GM20000 (cell line): ENCODE data around the gene FKBP2.

Experiments used
- DNase-seq: peaks from one replicate; pipeline ENCODE4 v3.0.0; 2012; ENCODE audit warnings: low spot score
- TF ChIP-seq, protein P1 (sequence below): IDR thresholded peaks from 2 replicates; pipeline ENCODE4 v1.5.1; 2012; ENCODE audit warnings: mild to moderate bottlenecking, control low read depth; ENCODE audit errors: extremely low read depth, missing control alignments

FKBP2 gene

GRCh38 chr11:64281957-64282770 is 41.3 kb downstream of the FKBP2 start:
- no peak for DNase-seq
- TF ChIP-seq, protein P1, sequence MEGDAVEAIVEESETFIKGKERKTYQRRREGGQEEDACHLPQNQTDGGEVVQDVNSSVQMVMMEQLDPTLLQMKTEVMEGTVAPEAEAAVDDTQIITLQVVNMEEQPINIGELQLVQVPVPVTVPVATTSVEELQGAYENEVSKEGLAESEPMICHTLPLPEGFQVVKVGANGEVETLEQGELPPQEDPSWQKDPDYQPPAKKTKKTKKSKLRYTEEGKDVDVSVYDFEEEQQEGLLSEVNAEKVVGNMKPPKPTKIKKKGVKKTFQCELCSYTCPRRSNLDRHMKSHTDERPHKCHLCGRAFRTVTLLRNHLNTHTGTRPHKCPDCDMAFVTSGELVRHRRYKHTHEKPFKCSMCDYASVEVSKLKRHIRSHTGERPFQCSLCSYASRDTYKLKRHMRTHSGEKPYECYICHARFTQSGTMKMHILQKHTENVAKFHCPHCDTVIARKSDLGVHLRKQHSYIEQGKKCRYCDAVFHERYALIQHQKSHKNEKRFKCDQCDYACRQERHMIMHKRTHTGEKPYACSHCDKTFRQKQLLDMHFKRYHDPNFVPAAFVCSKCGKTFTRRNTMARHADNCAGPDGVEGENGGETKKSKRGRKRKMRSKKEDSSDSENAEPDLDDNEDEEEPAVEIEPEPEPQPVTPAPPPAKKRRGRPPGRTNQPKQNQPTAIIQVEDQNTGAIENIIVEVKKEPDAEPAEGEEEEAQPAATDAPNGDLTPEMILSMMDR: no peak

GRCh38 chr11:64283092-64283491 is 42.2 kb downstream of the FKBP2 start:
- TF ChIP-seq, protein P1: no peak
- DNase-seq: no peak

- peak; percentile 99 for DNase-seq
- TF ChIP-seq, protein P1: no peak
Measured at GRCh38 chr11:64284048-64284961, 43.4 kb downstream of the FKBP2 start, which contains the start of gene BAD. Gene BAD, minus strand, starts transcription at chr11:64284665. Its CDS starts 297 bp downstream, at chr11:64284368.

- TF ChIP-seq, protein P1: no peak
- DNase-seq: peak; percentile 98
Measured at GRCh38 chr11:64284962-64285884, 44.3 kb downstream of the FKBP2 start, which contains the start of gene GPR137. Gene GPR137, plus strand, starts transcription at chr11:64285848. Its CDS starts 677 bp downstream, at chr11:64286525.

GRCh38 chr11:64285885-64286800 is 45.2 kb downstream of the FKBP2 start:
- TF ChIP-seq, protein P1: no peak
- no peak for DNase-seq

DNA sequence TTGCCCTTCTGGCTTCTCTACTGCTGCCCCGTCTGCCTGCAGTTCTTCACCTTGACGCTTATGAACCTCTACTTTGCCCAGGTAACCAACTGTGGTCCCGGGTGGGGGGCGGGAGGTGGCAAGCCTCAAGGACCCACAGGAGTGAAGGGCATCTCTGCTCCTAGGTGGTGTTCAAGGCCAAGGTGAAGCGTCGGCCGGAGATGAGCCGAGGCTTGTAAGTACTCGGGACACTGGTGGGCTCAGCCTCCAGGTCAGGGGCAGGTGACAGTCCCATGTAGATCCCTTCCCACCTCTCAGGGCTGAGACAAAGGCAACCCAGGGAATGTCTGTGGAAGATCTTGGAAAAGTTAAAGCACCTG is 45.9 kb downstream of the FKBP2 start:
- TF ChIP-seq, protein P1: no peak

More for the DNA sequence above, 45.9 kb downstream of the FKBP2 start:
- DNase-seq: no peak
